GM19099 (cell line): ENCODE measurements around the gene MAFG.

Experiments used
- POLR2A ChIP-seq: IDR thresholded peaks from 3 replicates; pipeline ENCODE4 v1.6.1; 2011; ENCODE audit warnings: low read depth; ENCODE audit not compliant: insufficient read length; ENCODE audit errors: extremely low read depth

The MAFG gene

GRCh38 chr17:81927653-81928543 lies at the start of gene MAFG:
Gene MAFG (minus strand): TSS chr17:81927735. CDS start chr17:81923185, 4,550 bp downstream.
- no peak for TF ChIP-seq POLR2A

- no peak for TF ChIP-seq POLR2A
Observed at GRCh38 chr17:81976332-81977210, 49.0 kb upstream of the MAFG start.

- no peak for TF ChIP-seq POLR2A
Observed at GRCh38 chr17:81973432-81973831, 45.9 kb upstream of the MAFG start.

GRCh38 chr17:81968850-81969812 lies 41.6 kb upstream of the MAFG start:
- no peak for TF ChIP-seq POLR2A

- no peak for TF ChIP-seq POLR2A
Observed at GRCh38 chr17:81968396-81968745, 40.8 kb upstream of the MAFG start.

- peak; percentile 44 for TF ChIP-seq POLR2A
Observed at GRCh38 chr17:81967533-81968395, 40.2 kb upstream of the MAFG start.

GRCh38 chr17:81967244-81967532 lies 39.7 kb upstream of the MAFG start:
- TF ChIP-seq POLR2A, result no peak

- TF ChIP-seq POLR2A, result no peak
Observed at GRCh38 chr17:81966343-81967243, 39.1 kb upstream of the MAFG start.

GRCh38 chr17:81964081-81964849 lies 36.7 kb upstream of the MAFG start:
- TF ChIP-seq POLR2A, result no peak

- no peak for TF ChIP-seq POLR2A
Observed at GRCh38 chr17:81962499-81963441, 35.2 kb upstream of the MAFG start.
